Measurements from ENCODE around the gene TKTL1. TPM values are rescaled to one million over a fixed set of nuclear protein-coding genes. Genes with fewer than 3 reads are reported as not detected.
A peak's percentile ranks its signal among the peaks of the same experiment; 100 is the strongest.

The TKTL1 gene
- total and polyA plus RNA-seq, 4 donors, result 0.23 to 0.24 TPM; not detected in 2

- Histone ChIP-seq H3K36me3 (ENCODE audit: control insufficient read depth in 1 of 2, insufficient read depth in 2 of 2, low read length in 1 of 2) (no peaks in the 10 kb centered on the region), H3K4me3 (ENCODE audit: low read length in 2 of 2) (no peak overlapping the region), H3K27me3 (ENCODE audit: control insufficient read depth in 1 of 2, insufficient read depth in 2 of 2, low read length in 1 of 2) (no peaks in the 10 kb centered on the region), H3K4me1 (ENCODE audit: control insufficient read depth in 1 of 2, insufficient read depth in 2 of 2, low read length in 2 of 2) (no peaks in the 10 kb centered on the region), H3K9me3 (ENCODE audit: control insufficient read depth, low read length) (no peaks in the 10 kb centered on the region), H3K27ac (ENCODE audit: low read depth in 1 of 2, low read length in 2 of 2) (no peak overlapping the region)
- intact Hi-C loops (cut with DNase I), result no loop called here
- 89 to 95% methylated on average over 6 of the region's 6 CpGs for WGBS, 2 donors
- DNase-seq, result no peak
- ATAC-seq (ENCODE audit: low FRiP score), result no peak
Observed at GRCh38 chrX:154307202-154307601, 11.6 kb downstream of the TKTL1 start.

GRCh38 chrX:154308108-154308946 is 12.7 kb downstream of the TKTL1 start:
- Histone ChIP-seq H3K27ac (ENCODE audit: low read depth in 1 of 2, low read length in 2 of 2) (no peak overlapping the region), H3K4me3 (ENCODE audit: low read length in 2 of 2) (no peak overlapping the region), H3K27me3 (ENCODE audit: control insufficient read depth in 1 of 2, insufficient read depth in 2 of 2, low read length in 1 of 2) (no peaks in the 10 kb centered on the region), H3K9me3 (ENCODE audit: control insufficient read depth, low read length) (no peaks in the 10 kb centered on the region), H3K4me1 (ENCODE audit: control insufficient read depth in 1 of 2, insufficient read depth in 2 of 2, low read length in 2 of 2) (no peaks in the 10 kb centered on the region), H3K36me3 (ENCODE audit: control insufficient read depth in 1 of 2, insufficient read depth in 2 of 2, low read length in 1 of 2) (no peaks in the 10 kb centered on the region)
- intact Hi-C loops (cut with DNase I), result no loop called here
- ATAC-seq (ENCODE audit: low FRiP score) (peak; percentile 70), DNase-seq (peak in 1 of 2 donors; percentile 73)
- WGBS, 2 donors, result 46 to 59% methylated on average over 9 of the region's 9 CpGs

- Histone ChIP-seq H3K4me3 (ENCODE audit: low read length in 2 of 2) (no peak overlapping the region), H3K9me3 (ENCODE audit: control insufficient read depth, low read length) (no peaks in the 10 kb centered on the region), H3K4me1 (ENCODE audit: control insufficient read depth in 1 of 2, insufficient read depth in 2 of 2, low read length in 2 of 2) (no peaks in the 10 kb centered on the region), H3K36me3 (ENCODE audit: control insufficient read depth in 1 of 2, insufficient read depth in 2 of 2, low read length in 1 of 2) (no peaks in the 10 kb centered on the region), H3K27ac (ENCODE audit: low read depth in 1 of 2, low read length in 2 of 2) (no peak overlapping the region), H3K27me3 (ENCODE audit: control insufficient read depth in 1 of 2, insufficient read depth in 2 of 2, low read length in 1 of 2) (no peaks in the 10 kb centered on the region)
- WGBS, 2 donors, result 79 to 91% methylated on average over 16 of the region's 16 CpGs
- intact Hi-C loops (cut with DNase I), result no loop called here
- DNase-seq (no peak), ATAC-seq (ENCODE audit: low FRiP score) (no peak)
Observed at GRCh38 chrX:154309041-154309775, 13.6 kb downstream of the TKTL1 start.

- H3K36me3 ChIP-seq (ENCODE audit: control insufficient read depth in 1 of 2, insufficient read depth in 2 of 2, low read length in 1 of 2), result no peaks in the 10 kb centered on the region
- 72 to 80% methylated on average over 19 of the region's 19 CpGs for WGBS, 2 donors
- intact Hi-C loops (cut with DNase I), result no loop called here
- H3K9me3 ChIP-seq (ENCODE audit: control insufficient read depth, low read length), result no peaks in the 10 kb centered on the region
- no peaks in the 10 kb centered on the region for H3K27me3 ChIP-seq (ENCODE audit: control insufficient read depth in 1 of 2, insufficient read depth in 2 of 2, low read length in 1 of 2)
- no peaks in the 10 kb centered on the region for H3K4me1 ChIP-seq (ENCODE audit: control insufficient read depth in 1 of 2, insufficient read depth in 2 of 2, low read length in 2 of 2)
- DNase-seq, result no peak
- no peak for ATAC-seq (ENCODE audit: low FRiP score)
- H3K4me3 ChIP-seq (ENCODE audit: low read length in 2 of 2), result no peak overlapping the region
- no peak overlapping the region for H3K27ac ChIP-seq (ENCODE audit: low read depth in 1 of 2, low read length in 2 of 2)
Observed at GRCh38 chrX:154310616-154311536, 15.3 kb downstream of the TKTL1 start.

DNA sequence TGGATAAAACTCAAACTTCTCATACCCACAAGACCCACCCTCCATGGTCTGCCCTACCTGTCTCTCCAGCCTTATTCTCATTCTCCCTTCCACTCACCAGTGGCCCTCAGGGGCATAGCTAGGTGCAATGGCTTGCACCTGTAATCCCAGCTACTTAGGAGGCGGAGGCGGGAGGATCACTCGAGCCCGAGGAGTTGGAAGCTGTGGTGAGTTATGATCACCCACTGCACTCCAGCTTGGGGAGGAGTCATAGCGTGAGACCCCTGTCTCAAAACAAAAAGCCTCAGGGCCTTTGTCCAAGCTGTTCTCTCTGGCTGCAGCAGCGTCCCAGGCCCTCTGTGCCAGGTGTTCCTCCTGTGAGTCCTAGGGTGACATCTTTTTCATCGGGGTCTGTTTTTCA is 16.5 kb downstream of the TKTL1 start:
- Histone ChIP-seq H3K27me3 (ENCODE audit: control insufficient read depth in 1 of 2, insufficient read depth in 2 of 2, low read length in 1 of 2) (no peaks in the 10 kb centered on the region), H3K36me3 (ENCODE audit: control insufficient read depth in 1 of 2, insufficient read depth in 2 of 2, low read length in 1 of 2) (no peaks in the 10 kb centered on the region), H3K27ac (ENCODE audit: low read depth in 1 of 2, low read length in 2 of 2) (no peak overlapping the region), H3K9me3 (ENCODE audit: control insufficient read depth, low read length) (no peaks in the 10 kb centered on the region), H3K4me3 (ENCODE audit: low read length in 2 of 2) (no peak overlapping the region), H3K4me1 (ENCODE audit: control insufficient read depth in 1 of 2, insufficient read depth in 2 of 2, low read length in 2 of 2) (no peaks in the 10 kb centered on the region)
- ATAC-seq (ENCODE audit: low FRiP score) (no peak), DNase-seq (no peak)
- WGBS, 2 donors, result 92% methylated on average over 7 of the region's 7 CpGs
- intact Hi-C loops (cut with DNase I), result no loop called here

GRCh38 chrX:154313147-154313546 is 17.6 kb downstream of the TKTL1 start:
- WGBS, 2 donors, result 84 to 89% methylated on average over 5 of the region's 5 CpGs
- Histone ChIP-seq H3K4me1 (ENCODE audit: control insufficient read depth in 1 of 2, insufficient read depth in 2 of 2, low read length in 2 of 2) (no peaks in the 10 kb centered on the region), H3K9me3 (ENCODE audit: control insufficient read depth, low read length) (no peaks in the 10 kb centered on the region), H3K27ac (ENCODE audit: low read depth in 1 of 2, low read length in 2 of 2) (no peak overlapping the region), H3K36me3 (ENCODE audit: control insufficient read depth in 1 of 2, insufficient read depth in 2 of 2, low read length in 1 of 2) (no peaks in the 10 kb centered on the region), H3K27me3 (ENCODE audit: control insufficient read depth in 1 of 2, insufficient read depth in 2 of 2, low read length in 1 of 2) (no peaks in the 10 kb centered on the region), H3K4me3 (ENCODE audit: low read length in 2 of 2) (no peak overlapping the region)
- no peak for DNase-seq
- ATAC-seq (ENCODE audit: low FRiP score), result no peak
- intact Hi-C loops (cut with DNase I), result no loop called here

DNA sequence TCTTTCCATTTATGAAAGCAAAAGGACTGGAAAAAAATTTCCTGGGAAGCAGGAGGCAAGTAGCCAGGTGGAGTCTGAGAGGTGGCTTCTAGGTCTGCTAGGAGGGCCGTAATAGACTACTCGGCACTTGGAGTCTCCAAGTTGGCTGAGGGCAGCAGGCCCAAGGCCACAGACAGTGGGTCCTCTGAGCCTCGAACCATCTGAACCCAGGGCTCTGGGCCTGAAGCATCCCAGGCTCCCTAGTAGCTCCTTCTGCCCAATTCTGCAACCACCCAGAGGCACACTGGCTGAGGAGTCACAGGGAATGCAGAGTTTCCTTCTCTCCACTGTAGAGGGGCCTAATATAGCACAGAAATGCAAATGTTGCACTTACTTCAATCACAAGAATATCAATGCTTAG is 19.8 kb downstream of the TKTL1 start:
- no peaks in the 10 kb centered on the region for H3K4me1 ChIP-seq (ENCODE audit: control insufficient read depth in 1 of 2, insufficient read depth in 2 of 2, low read length in 2 of 2)
- intact Hi-C loops (cut with DNase I), result no loop called here
- H3K27me3 ChIP-seq (ENCODE audit: control insufficient read depth in 1 of 2, insufficient read depth in 2 of 2, low read length in 1 of 2), result no peaks in the 10 kb centered on the region
- H3K4me3 ChIP-seq (ENCODE audit: low read length in 2 of 2), result no peak overlapping the region
- H3K27ac ChIP-seq (ENCODE audit: low read depth in 1 of 2, low read length in 2 of 2), result no peak overlapping the region
- no peaks in the 10 kb centered on the region for H3K36me3 ChIP-seq (ENCODE audit: control insufficient read depth in 1 of 2, insufficient read depth in 2 of 2, low read length in 1 of 2)
- no peak for DNase-seq
- H3K9me3 ChIP-seq (ENCODE audit: control insufficient read depth, low read length), result no peaks in the 10 kb centered on the region
- WGBS, 2 donors, result 80 to 92% methylated on average over 3 of the region's 3 CpGs
- no peak for ATAC-seq (ENCODE audit: low FRiP score)

DNA sequence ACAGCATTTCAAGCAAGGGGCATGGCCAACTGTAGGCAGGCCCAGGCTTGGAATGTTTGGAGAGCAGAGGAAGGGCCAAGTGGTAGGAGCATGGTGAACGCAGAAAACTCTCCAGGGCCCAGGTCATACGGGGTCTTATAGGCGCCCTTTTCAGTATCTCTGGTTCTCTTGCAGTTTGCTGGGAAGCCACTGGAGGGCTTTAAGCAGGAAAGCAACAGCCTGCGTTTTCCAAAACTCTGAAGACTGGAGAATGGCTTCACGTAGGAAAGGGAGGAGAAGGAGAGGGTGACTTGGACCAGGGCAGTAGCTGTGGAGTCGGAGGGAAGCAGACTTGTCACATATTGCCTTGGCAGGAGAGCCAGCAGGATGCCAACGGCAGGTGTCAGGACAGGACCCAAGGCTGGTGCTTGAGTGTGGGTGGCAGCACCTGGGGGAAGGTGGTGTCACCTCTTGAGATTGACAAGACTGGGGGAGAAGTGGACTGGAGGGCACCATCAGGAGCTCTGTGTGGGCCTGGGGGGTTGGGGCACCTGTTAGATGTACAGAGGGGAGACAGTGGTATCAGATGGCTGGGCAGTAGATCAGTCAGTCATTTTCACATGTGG is 21.9 kb downstream of the TKTL1 start:
- H3K4me3 ChIP-seq (ENCODE audit: low read length in 2 of 2), result no peak overlapping the region
- no peak for ATAC-seq (ENCODE audit: low FRiP score)
- H3K27ac ChIP-seq (ENCODE audit: low read depth in 1 of 2, low read length in 2 of 2), result no peak overlapping the region
- WGBS, 2 donors, result 7 to 15% methylated on average over 7 of the region's 7 CpGs
- intact Hi-C loops (cut with DNase I), result no loop called here
- no peaks in the 10 kb centered on the region for H3K4me1 ChIP-seq (ENCODE audit: control insufficient read depth in 1 of 2, insufficient read depth in 2 of 2, low read length in 2 of 2)
- H3K9me3 ChIP-seq (ENCODE audit: control insufficient read depth, low read length), result no peaks in the 10 kb centered on the region
- H3K27me3 ChIP-seq (ENCODE audit: control insufficient read depth in 1 of 2, insufficient read depth in 2 of 2, low read length in 1 of 2), result no peaks in the 10 kb centered on the region
- no peaks in the 10 kb centered on the region for H3K36me3 ChIP-seq (ENCODE audit: control insufficient read depth in 1 of 2, insufficient read depth in 2 of 2, low read length in 1 of 2)
- no peak for DNase-seq

Measured in aorta (tissue), 5 donors.